K562 (cell line): ENCODE results near the gene HBQ1. TPM values are rescaled to one million over a fixed set of nuclear protein-coding genes. Genes with fewer than 3 reads are reported as not detected.

Source experiments
- BCL6 ChIP-seq: fragments of 250-450 bp; sonication (Bioruptor Pico); IDR thresholded peaks from 2 replicates; pipeline ENCODE4 v1.4.0; 2020
- EGR1 ChIP-seq: fragments of 450-650 bp; conservative IDR thresholded peaks from 2 replicates; pipeline ENCODE4 v1.6.1; 2017; ENCODE audit warnings: mild to moderate bottlenecking
- GTF3C2 ChIP-seq: IDR thresholded peaks from 3 replicates; pipeline ENCODE4 v1.6.1; 2011; ENCODE audit warnings: borderline replicate concordance, mild to moderate bottlenecking, moderate library complexity; ENCODE audit not compliant: insufficient read length; ENCODE audit errors: extremely low read depth
- HBP1 ChIP-seq: fragments of 450-650 bp; formaldehyde crosslinking; IDR thresholded peaks from 2 replicates; pipeline ENCODE4 v1.4.0; 2022; ENCODE audit warnings: missing genetic modification characterization
- HINFP ChIP-seq: fragments of 450-650 bp; conservative IDR thresholded peaks from 2 replicates; pipeline ENCODE4 v1.6.1; 2016; ENCODE audit warnings: missing genetic modification characterization, low read depth, mild to moderate bottlenecking, control low read depth, missing compliant biosample characterization
- JUN ChIP-seq, 2 experiments: sonication (generic) in 1 of 2; formaldehyde crosslinking in 1 of 2; IDR thresholded peaks; 2 replicates each; pipeline versions ENCODE4 v1.6.1 to v1.8.0; 2012 to 2022; ENCODE audit warnings: borderline replicate concordance in 2 of 2, mild to moderate bottlenecking in 2 of 2, improper control_type of control experiment in 1 of 2, low read depth in 1 of 2, low read length in 1 of 2, missing genetic modification reagents in 1 of 2
- MCM7 ChIP-seq, 2 experiments: fragments of 450-650 bp; IDR thresholded peaks; 2 replicates each; pipeline ENCODE4 v1.6.1; 2016 to 2018
- NFYB ChIP-seq: IDR thresholded peaks from 2 replicates; pipeline ENCODE4 v1.6.1; 2011; ENCODE audit warnings: mild to moderate bottlenecking, moderate library complexity; ENCODE audit not compliant: insufficient read length; ENCODE audit errors: extremely low read depth
- PHB2 ChIP-seq: fragments of 450-650 bp; IDR thresholded peaks from 2 replicates; pipeline ENCODE4 v1.6.1; 2017; ENCODE audit warnings: low read depth
- POLR2A ChIP-seq: fragments of 450-650 bp; conservative IDR thresholded peaks from 2 replicates; pipeline ENCODE4 v1.6.1; 2016
- PPARD ChIP-seq: fragments of 250-450 bp; sonication (Bioruptor Pico); IDR thresholded peaks from 2 replicates; pipeline ENCODE4 v1.8.0; 2022; ENCODE audit warnings: inconsistent platforms, mild to moderate bottlenecking, moderate library complexity
- RBBP5 ChIP-seq: fragments of 200-600 bp; sonication (generic); IDR thresholded peaks from 2 replicates; pipeline ENCODE4 v1.6.1; 2012; ENCODE audit warnings: borderline replicate concordance, mild to moderate bottlenecking, low read length, control low read depth, inconsistent platforms; ENCODE audit not compliant: insufficient read depth, poor library complexity, severe bottlenecking
- RBM14 ChIP-seq: fragments of 200-400 bp; formaldehyde crosslinking; IDR thresholded peaks from 2 replicates; pipeline ENCODE4 v1.6.1; 2018; ENCODE audit warnings: low read depth, mild to moderate bottlenecking, low read length, moderate library complexity, borderline replicate concordance; ENCODE audit not compliant: insufficient read depth
- SNIP1 ChIP-seq: fragments of 450-650 bp; IDR thresholded peaks from 2 replicates; pipeline ENCODE4 v1.7.1; 2017; ENCODE audit warnings: low read depth, mild to moderate bottlenecking
- SUPT5H ChIP-seq: fragments of 450-650 bp; IDR thresholded peaks from 2 replicates; pipeline ENCODE4 v1.6.1; 2016
- TEAD2 ChIP-seq: fragments of 450-650 bp; IDR thresholded peaks from 2 replicates; pipeline ENCODE4 v1.6.1; 2016; ENCODE audit warnings: missing genetic modification characterization, control low read depth, missing compliant biosample characterization
- TSC22D4 ChIP-seq: fragments of 450-650 bp; IDR thresholded peaks from 2 replicates; pipeline ENCODE4 v1.6.1; 2016; ENCODE audit warnings: missing genetic modification characterization, missing biosample characterization, control low read depth
- VEZF1 ChIP-seq: fragments of 200-800 bp; sonication (Bioruptor generic); IDR thresholded peaks from 2 replicates; pipeline ENCODE4 v1.6.1; 2017; ENCODE audit warnings: missing genetic modification characterization, missing compliant biosample characterization
- ZBTB12 ChIP-seq: fragments of 250-450 bp; sonication (Bioruptor Pico); IDR thresholded peaks from 2 replicates; pipeline ENCODE4 v1.4.0; 2020
- polyA plus RNA-seq, 8 experiments: library from polyadenylated mRNA; depleted of rRNA in 4 of 8; stranded (reverse) in 5 of 8; unstranded in 3 of 8; fragments of >200 nt; fragmentation: Nextera tagmentation in 2 of 8; fragmentation: Illumina TruSeq in 1 of 8; extraction: Ambion mirVana in 2 of 8; extraction: Trizol in 1 of 8; gene quantifications; 2 replicates each; pipeline versions ENCODE4 v1.2.1 to v1.2.3, GENCODE V29; 2011 to 2014; ENCODE audit warnings: inconsistent platforms in 1 of 8, missing spikeins in 1 of 8
- total RNA-seq, 7 experiments: library from RNA; depleted of rRNA in 6 of 7; stranded (reverse); fragments of >200 nt in 6 of 7; fragmentation: Illumina TruSeq in 2 of 7; extraction: Trizol in 2 of 7; gene quantifications; 2 replicates each; pipeline versions ENCODE4 v1.2.1 to v1.2.3, GENCODE V29; 2011 to 2021; ENCODE audit warnings: low replicate concordance in 1 of 7

The HBQ1 gene
- total and polyA plus RNA-seq, 9 of the 15 experiments (the other 6 are each of a cell fraction or from before 2014, with no cell fraction given) = 2.3 to 190 (median 19.8) TPM

GRCh38 chr16:164827-165538, 15.3 kb upstream of the HBQ1 start (continued):
- TF ChIP-seq GTF3C2 (no peak), NFYB (no peak), HBP1 (CRISPR knock-in tag) (no peak), SUPT5H (0 out of 2 replicates have a peak, but pooled peaks have one; percentile 38), TSC22D4 (tag) (no peak), BCL6 (CRISPR knock-in tag) (no peak), PHB2 (no peak), HINFP (tag) (no peak), POLR2A (0 out of 2 replicates have a peak, but pooled peaks have one; percentile 36), MCM7 (IDR thresholded peaks at IDR 0.05) (no peak), PPARD (CRISPR knock-in tag) (no peak), JUN (IDR thresholded peaks at IDR 0.05; ENCODE audit: borderline replicate concordance, low read depth, low read length) (no peak), JUN (CRISPR knock-in tag; IDR thresholded peaks at IDR 0.05; ENCODE audit: borderline replicate concordance) (no peak), EGR1 (peak; percentile 49), TEAD2 (tag) (no peak), RBBP5 (no peak), VEZF1 (CRISPR knock-in tag) (peak; percentile 41), SNIP1 (no peak), RBM14 (no peak), ZBTB12 (CRISPR knock-in tag) (no peak)
